Upper lobe of left lung (tissue), 4 donors: Measurements from ENCODE around the gene ZDHHC14.

Experiments used
- EP300 ChIP-seq, 4 donors: sonication (generic); formaldehyde crosslinking; IDR thresholded peaks; one replicate each; pipeline ENCODE4 v1.5.1; 2017; ENCODE audit warnings: antibody characterized with exemption in 4 of 4, control low read depth in 2 of 4
- POLR2A ChIP-seq, 4 donors: fragments of 450-650 bp; IDR thresholded peaks; one replicate each; pipeline ENCODE4 v1.5.1; 2016 to 2017; ENCODE audit warnings: antibody characterized with exemption in 4 of 4, mild to moderate bottlenecking in 2 of 4
- TF ChIP-seq, protein P1 (sequence below), 6 experiments: fragments of 450-650 bp in 4 of 6; fragments of 200-600 bp in 2 of 6; sonication (generic) in 2 of 6; IDR thresholded peaks; one replicate each; pipeline ENCODE4 v1.5.1; 2016 to 2019; ENCODE audit warnings: antibody characterized with exemption in 6 of 6

GRCh38 chr6:157398151-157398550 lies 17.2 kb downstream of the ZDHHC14 start:
- TF ChIP-seq, protein P1, sequence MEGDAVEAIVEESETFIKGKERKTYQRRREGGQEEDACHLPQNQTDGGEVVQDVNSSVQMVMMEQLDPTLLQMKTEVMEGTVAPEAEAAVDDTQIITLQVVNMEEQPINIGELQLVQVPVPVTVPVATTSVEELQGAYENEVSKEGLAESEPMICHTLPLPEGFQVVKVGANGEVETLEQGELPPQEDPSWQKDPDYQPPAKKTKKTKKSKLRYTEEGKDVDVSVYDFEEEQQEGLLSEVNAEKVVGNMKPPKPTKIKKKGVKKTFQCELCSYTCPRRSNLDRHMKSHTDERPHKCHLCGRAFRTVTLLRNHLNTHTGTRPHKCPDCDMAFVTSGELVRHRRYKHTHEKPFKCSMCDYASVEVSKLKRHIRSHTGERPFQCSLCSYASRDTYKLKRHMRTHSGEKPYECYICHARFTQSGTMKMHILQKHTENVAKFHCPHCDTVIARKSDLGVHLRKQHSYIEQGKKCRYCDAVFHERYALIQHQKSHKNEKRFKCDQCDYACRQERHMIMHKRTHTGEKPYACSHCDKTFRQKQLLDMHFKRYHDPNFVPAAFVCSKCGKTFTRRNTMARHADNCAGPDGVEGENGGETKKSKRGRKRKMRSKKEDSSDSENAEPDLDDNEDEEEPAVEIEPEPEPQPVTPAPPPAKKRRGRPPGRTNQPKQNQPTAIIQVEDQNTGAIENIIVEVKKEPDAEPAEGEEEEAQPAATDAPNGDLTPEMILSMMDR (IDR thresholded peaks at IDR 0.05) = no peak
- no peak for TF ChIP-seq POLR2A (IDR thresholded peaks at IDR 0.05)
- no peak for TF ChIP-seq EP300 (IDR thresholded peaks at IDR 0.05)
